IMR-90 (cell line): Measurements from ENCODE around the gene PIP4K2B. TPM values are rescaled to one million over a fixed set of nuclear protein-coding genes. Genes with fewer than 3 reads are reported as not detected.

Experiments
- ATAC-seq: fragments of 200-7000 bp; cut with Tn5 transposase; 2 replicates; pipeline ENCODE4 v1.9.1; 2020; ENCODE audit warnings: low read depth, mild to moderate bottlenecking, moderate library complexity
- BruUV-seq: library from RNA; stranded (reverse); fragments of 400-500 nt; replicated peaks from 2 replicates; lab custom pipeline; 2021; lab: Mats Ljungman, UMichigan
- CTCF ChIA-PET: fragments of 300-600 bp; formaldehyde crosslinking; extraction: SDS; loops from one replicate; lab custom pipeline; 2021; ENCODE audit warnings: antibody characterized with exemption; lab: Yijun Ruan, JAX
- POLR2A ChIA-PET: fragments of 300-600 bp; sonication (Branson Sonifier 250); formaldehyde crosslinking; loops from one replicate; lab custom pipeline; 2022; ENCODE audit warnings: antibody characterized with exemption; ENCODE audit not compliant: unreplicated experiment; lab: Charles Lee
- DNase-seq: peaks from one replicate; pipeline ENCODE4 v3.0.0; 2013
- H2AFZ ChIP-seq: replicated peaks from 2 replicates; pipeline ENCODE3; 2013; ENCODE audit warnings: low read length, mild to moderate bottlenecking; ENCODE audit not compliant: poor library complexity
- H2AK5ac ChIP-seq: 2 replicates; pipeline ENCODE4 v1.6.1; 2013; ENCODE audit warnings: low read depth, low read length, inconsistent platforms
- H2AK9ac ChIP-seq: replicated peaks from 2 replicates; pipeline ENCODE3; 2013; ENCODE audit warnings: mild to moderate bottlenecking, low read depth, low read length, moderate library complexity; ENCODE audit not compliant: poor library complexity
- H2BK120ac ChIP-seq: 2 replicates; pipeline ENCODE4 v1.6.1; 2013; ENCODE audit warnings: low read depth, low read length, inconsistent platforms
- H2BK15ac ChIP-seq: 3 replicates; pipeline ENCODE4 v1.6.1; 2013; ENCODE audit warnings: low read depth, low read length, inconsistent platforms
- H2BK20ac ChIP-seq: 2 replicates; pipeline ENCODE4 v1.6.1; 2013; ENCODE audit warnings: low read depth, mild to moderate bottlenecking, inconsistent platforms, low read length, moderate library complexity
- H2BK5ac ChIP-seq: 2 replicates; pipeline ENCODE4 v1.6.1; 2013; ENCODE audit warnings: mild to moderate bottlenecking, low read depth, low read length, inconsistent platforms; ENCODE audit not compliant: poor library complexity, severe bottlenecking
- H3K14ac ChIP-seq: replicated peaks from 2 replicates; pipeline ENCODE4 v1.6.1; 2013; ENCODE audit warnings: low read depth, low read length, inconsistent platforms
- H3K18ac ChIP-seq: 2 replicates; pipeline ENCODE4 v1.6.1; 2013; ENCODE audit warnings: low read depth, low read length, control low read depth
- H3K23ac ChIP-seq: 2 replicates; pipeline ENCODE4 v1.6.1; 2013; ENCODE audit warnings: low read depth, low read length, inconsistent platforms
- H3K27ac ChIP-seq: 2 replicates; pipeline ENCODE4 v1.5.1; 2013; ENCODE audit warnings: mild to moderate bottlenecking, control low read depth, low read length; ENCODE audit not compliant: insufficient read depth
- H3K27me3 ChIP-seq: 2 replicates; pipeline ENCODE4 v1.6.1; 2013; ENCODE audit warnings: low read length; ENCODE audit not compliant: control insufficient read depth, insufficient read depth
- H3K36me3 ChIP-seq: 2 replicates; pipeline ENCODE4 v1.6.1; 2013; ENCODE audit warnings: low read length, mixed read lengths; ENCODE audit not compliant: control insufficient read depth, insufficient read depth
- H3K4ac ChIP-seq: 2 replicates; pipeline ENCODE4 v1.6.1; 2013; ENCODE audit warnings: low read depth, low read length, inconsistent platforms
- H3K4me1 ChIP-seq: 2 replicates; pipeline ENCODE4 v1.6.1; 2013; ENCODE audit warnings: low read length, mixed read lengths; ENCODE audit not compliant: control insufficient read depth, insufficient read depth
- H3K4me2 ChIP-seq: 2 replicates; pipeline ENCODE4 v1.6.1; 2013; ENCODE audit warnings: low read depth, mild to moderate bottlenecking, control low read depth, low read length, moderate library complexity
- H3K4me3 ChIP-seq: 2 replicates; pipeline ENCODE4 v1.5.1; 2013; ENCODE audit warnings: low read depth, mild to moderate bottlenecking, control low read depth, low read length, moderate library complexity; ENCODE audit not compliant: insufficient read depth
- H3K56ac ChIP-seq: 2 replicates; pipeline ENCODE4 v1.6.1; 2013; ENCODE audit warnings: low read length, inconsistent platforms; ENCODE audit not compliant: insufficient read depth; ENCODE audit errors: extremely low read depth
- H3K79me1 ChIP-seq, 2 experiments: 2 replicates each; pipeline ENCODE4 v1.6.1; 2013; ENCODE audit warnings: low read length in 2 of 2, inconsistent platforms in 1 of 2, low read depth in 1 of 2
- H3K9ac ChIP-seq: 2 replicates; pipeline ENCODE4 v1.6.1; 2013; ENCODE audit warnings: low read depth, low read length, control low read depth
- H3K9me1 ChIP-seq: 2 replicates; pipeline ENCODE4 v1.6.1; 2013; ENCODE audit warnings: low read length, inconsistent platforms; ENCODE audit not compliant: insufficient read depth
- H3K9me3 ChIP-seq: 2 replicates; pipeline ENCODE4 v1.6.1; 2013; ENCODE audit warnings: low read length; ENCODE audit not compliant: control insufficient read depth, insufficient read depth
- H4K20me1 ChIP-seq: 2 replicates; pipeline ENCODE4 v1.6.1; 2013; ENCODE audit warnings: low read length, inconsistent platforms; ENCODE audit not compliant: insufficient read depth
- H4K5ac ChIP-seq: 2 replicates; pipeline ENCODE4 v1.6.1; 2013; ENCODE audit warnings: mild to moderate bottlenecking, low read depth, low read length, control low read depth
- H4K8ac ChIP-seq, 2 experiments: 2 replicates each; pipeline ENCODE4 v1.6.1; 2013; ENCODE audit warnings: low read depth in 2 of 2, low read length in 2 of 2, control low read depth in 1 of 2, inconsistent platforms in 1 of 2
- H4K91ac ChIP-seq: 2 replicates; pipeline ENCODE4 v1.6.1; 2013; ENCODE audit warnings: low read depth, low read length, inconsistent platforms; ENCODE audit not compliant: insufficient read depth
- CEBPB ChIP-seq: IDR thresholded peaks from 2 replicates; pipeline ENCODE4 v1.6.1; 2012; ENCODE audit warnings: low read depth, low read length, improper control_type of control experiment
- CHD1 ChIP-seq: IDR thresholded peaks from 2 replicates; pipeline ENCODE4 v1.6.1; 2012; ENCODE audit warnings: low read depth, low read length, improper control_type of control experiment
- ELK1 ChIP-seq: fragments of 150-350 bp; IDR thresholded peaks from 2 replicates; pipeline ENCODE4 v1.6.1; 2016; ENCODE audit warnings: low read depth, mild to moderate bottlenecking, low read length, moderate library complexity, borderline replicate concordance
- MAFK ChIP-seq: IDR thresholded peaks from 2 replicates; pipeline ENCODE4 v1.6.1; 2012; ENCODE audit warnings: low read depth, low read length, improper control_type of control experiment
- MAZ ChIP-seq: IDR thresholded peaks from 2 replicates; pipeline ENCODE4 v1.6.1; 2012; ENCODE audit warnings: low read depth, mild to moderate bottlenecking, low read length, improper control_type of control experiment, moderate library complexity, borderline replicate concordance
- MXI1 ChIP-seq: IDR thresholded peaks from 2 replicates; pipeline ENCODE4 v1.6.1; 2012; ENCODE audit warnings: low read depth, mild to moderate bottlenecking, low read length, moderate library complexity, borderline replicate concordance
- POLR2A ChIP-seq: IDR thresholded peaks from 2 replicates; pipeline ENCODE4 v1.6.1; 2012; ENCODE audit warnings: mild to moderate bottlenecking, low read depth, low read length
- RAD21 ChIP-seq: IDR thresholded peaks from 2 replicates; pipeline ENCODE4 v1.6.1; 2012; ENCODE audit warnings: low read length, improper control_type of control experiment
- RFX5 ChIP-seq: IDR thresholded peaks from 2 replicates; pipeline ENCODE4 v1.8.0; 2012; ENCODE audit warnings: low read depth, mild to moderate bottlenecking, low read length, moderate library complexity
- SMC3 ChIP-seq: fragments of 150-350 bp; IDR thresholded peaks from 2 replicates; pipeline ENCODE4 v1.6.1; 2016; ENCODE audit warnings: low read depth, mild to moderate bottlenecking, antibody characterized with exemption, low read length, moderate library complexity
- USF2 ChIP-seq: fragments of 150-350 bp; IDR thresholded peaks from 2 replicates; pipeline ENCODE4 v1.6.1; 2017; ENCODE audit warnings: mild to moderate bottlenecking, antibody characterized with exemption, low read length, low read depth
- WGBS, 2 experiments: methylation state at CpG; one replicate each; pipeline versions ENCODE4 v1.1.5 to v1.1.7; 2013; ENCODE audit warnings: missing lambda C conversion rate in 2 of 2; ENCODE audit not compliant: insufficient read length in 1 of 2; ENCODE audit errors: extremely low coverage in 2 of 2; 5-methylcytosine and 5-hydroxymethylcytosine counted together
- dilution Hi-C: fragments of 300-500 bp; cut with HindIII; formaldehyde crosslinking; loops from one replicate; pipeline ENCODE4 v1.14.3; 2018; ENCODE audit warnings: low sequenced_read_pairs; ENCODE audit not compliant: unreplicated experiment
- in situ Hi-C: fragments of 300-500 bp; cut with MboI; formaldehyde crosslinking; loops from 3 replicates; pipeline ENCODE4 v1.14.3; 2019; ENCODE audit warnings: low sequenced_read_pairs, inconsistent platforms, mixed read lengths
- intact Hi-C: fragments of 100-400 bp; cut with micrococcal nuclease; formaldehyde crosslinking; loops from 2 replicates; pipeline ENCODE4 v1.10.0; 2022
- polyA plus RNA-seq, 3 experiments: library from polyadenylated mRNA; depleted of rRNA; stranded (reverse); fragments of >200 nt; gene quantifications; 2 replicates each; pipeline ENCODE4 v1.2.3, GENCODE V29; 2012; ENCODE audit warnings: low replicate concordance in 1 of 3
- total RNA-seq: library from RNA; depleted of rRNA; stranded (reverse); fragments of >200 nt; gene quantifications from 2 replicates; pipeline ENCODE4 v1.2.3, GENCODE V29; 2012
- TF ChIP-seq, protein P1 (sequence below): conservative IDR thresholded peaks from 2 replicates; pipeline ENCODE4 v1.5.1; 2012; ENCODE audit warnings: mild to moderate bottlenecking, low read depth, low read length, improper control_type of control experiment

The PIP4K2B gene
- total and polyA plus RNA-seq, 2 of the 4 experiments (the other 2 are of a cell fraction) = 40.0 to 40.2 TPM

- in situ Hi-C loops = no loop called here
- Histone ChIP-seq H3K27ac (no peak overlapping the region), H3K4me3 (no peak overlapping the region)
These were observed 10.2 kb downstream of the PIP4K2B start for GRCh38 chr17:38789185-38789584.

More at GRCh38 chr17:38789185-38789584, 10.2 kb downstream of the PIP4K2B start:
- WGBS, 2 experiments = no CpG with 5 or more reads among the region's 1 CpG
- H4K5ac ChIP-seq = no peak overlapping the region
- H2AFZ ChIP-seq = no peak overlapping the region
- DNase-seq (peak; percentile 19), ATAC-seq (peak; percentile 64)
- H2AK9ac ChIP-seq = peak overlapping the region; percentile 5
- CTCF ChIA-PET = no interaction called here
- no peak overlapping the region for H4K91ac ChIP-seq
- dilution Hi-C loops (no loop called here), intact Hi-C loops (no loop called here)
- no peaks in the 10 kb centered on the region for H3K9me3 ChIP-seq
- H4K8ac ChIP-seq = no peak overlapping the region
- H2BK5ac ChIP-seq = no peak overlapping the region
- H4K20me1 ChIP-seq = peaks cover 35% of the 10 kb centered on the region
- no peak overlapping the region for H3K18ac ChIP-seq
- H3K79me1 ChIP-seq = peaks cover 28 to 73% of the 10 kb centered on the region in 2 experiments
- no peak overlapping the region for H3K9ac ChIP-seq
- POLR2A ChIA-PET = interaction anchor here (0.5 kb wide), 1 partner anchor 10 kb away, joined by 3 read pairs; no protein-coding TSS in a partner anchor
- BruUV-seq = no TSS peak
- no peak overlapping the region for H2BK15ac ChIP-seq
- H2BK120ac ChIP-seq = no peak overlapping the region
- no peak overlapping the region; the same call in 1 of the 2 replicates for H2AK5ac ChIP-seq
- H3K36me3 ChIP-seq = peaks cover 28% of the 10 kb centered on the region
- no peak overlapping the region for H2BK20ac ChIP-seq
- no peaks in the 10 kb centered on the region for H3K27me3 ChIP-seq
- peaks cover 9% of the 10 kb centered on the region for H3K4me1 ChIP-seq
- no peak overlapping the region for H3K23ac ChIP-seq
- no peak overlapping the region for H3K4me2 ChIP-seq
- TF ChIP-seq MXI1 = no peak
- no peak for TF ChIP-seq RAD21
- TF ChIP-seq MAZ = no peak
- no peak for TF ChIP-seq MAFK
- TF ChIP-seq, protein P1, sequence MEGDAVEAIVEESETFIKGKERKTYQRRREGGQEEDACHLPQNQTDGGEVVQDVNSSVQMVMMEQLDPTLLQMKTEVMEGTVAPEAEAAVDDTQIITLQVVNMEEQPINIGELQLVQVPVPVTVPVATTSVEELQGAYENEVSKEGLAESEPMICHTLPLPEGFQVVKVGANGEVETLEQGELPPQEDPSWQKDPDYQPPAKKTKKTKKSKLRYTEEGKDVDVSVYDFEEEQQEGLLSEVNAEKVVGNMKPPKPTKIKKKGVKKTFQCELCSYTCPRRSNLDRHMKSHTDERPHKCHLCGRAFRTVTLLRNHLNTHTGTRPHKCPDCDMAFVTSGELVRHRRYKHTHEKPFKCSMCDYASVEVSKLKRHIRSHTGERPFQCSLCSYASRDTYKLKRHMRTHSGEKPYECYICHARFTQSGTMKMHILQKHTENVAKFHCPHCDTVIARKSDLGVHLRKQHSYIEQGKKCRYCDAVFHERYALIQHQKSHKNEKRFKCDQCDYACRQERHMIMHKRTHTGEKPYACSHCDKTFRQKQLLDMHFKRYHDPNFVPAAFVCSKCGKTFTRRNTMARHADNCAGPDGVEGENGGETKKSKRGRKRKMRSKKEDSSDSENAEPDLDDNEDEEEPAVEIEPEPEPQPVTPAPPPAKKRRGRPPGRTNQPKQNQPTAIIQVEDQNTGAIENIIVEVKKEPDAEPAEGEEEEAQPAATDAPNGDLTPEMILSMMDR = no peak
- no peak for TF ChIP-seq ELK1
- no peak for TF ChIP-seq SMC3
- TF ChIP-seq CEBPB = no peak
- no peak for TF ChIP-seq CHD1
- no peak for TF ChIP-seq USF2
- TF ChIP-seq RFX5 = no peak
- TF ChIP-seq POLR2A = no peak
- no peak overlapping the region for H3K4ac ChIP-seq
- no peak overlapping the region for H3K14ac ChIP-seq
- no peak overlapping the region for H3K56ac ChIP-seq
- peaks cover 9% of the 10 kb centered on the region for H3K9me1 ChIP-seq
